Measurements from ENCODE around the gene MRPL23. TPM values are rescaled to one million over a fixed set of nuclear protein-coding genes. Genes with fewer than 3 reads are reported as not detected.

Gene MRPL23
- polyA plus RNA-seq, 1 donor (not counting 4 experiments of a cell fraction or from before 2014, with no cell fraction given): 68.2 TPM

DNA sequence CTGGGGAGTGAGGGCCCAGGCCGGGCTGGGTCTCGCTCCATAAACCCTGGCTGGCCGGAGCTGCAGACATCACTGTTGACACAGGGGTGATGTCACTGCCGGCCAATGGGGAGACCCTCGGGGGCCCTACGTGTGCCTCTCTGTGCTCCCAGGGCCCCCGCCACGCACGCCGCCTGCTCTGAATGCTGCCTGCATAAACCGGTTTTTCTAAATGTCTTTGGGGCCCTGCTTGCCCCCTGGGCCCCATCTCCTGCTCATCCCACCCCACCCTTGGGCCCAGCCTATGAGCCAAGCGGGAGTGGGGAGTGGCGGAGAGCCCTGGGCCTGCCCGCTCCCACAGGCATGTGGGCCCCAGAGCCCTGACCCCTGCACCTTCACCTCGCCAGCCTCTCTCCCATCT lies 42.8 kb downstream of the MRPL23 start:
- H3K9me1 ChIP-seq (ENCODE audit: control insufficient read depth, extremely low read depth, insufficient read depth, low read length): no peaks in the 10 kb centered on the region
- no peaks in the 10 kb centered on the region for H3K36me3 ChIP-seq (ENCODE audit: control insufficient read depth in 2 of 2, extremely low read depth in 1 of 2, insufficient read depth in 2 of 2, low read length in 2 of 2)
- H3K27me3 ChIP-seq (ENCODE audit: control insufficient read depth, extremely low read depth, insufficient read depth, low read length): no peaks in the 10 kb centered on the region
- no peak overlapping the region for H3K4me2 ChIP-seq (ENCODE audit: control insufficient read depth, extremely low read depth, insufficient read depth, low read depth, low read length)
- H3K4me1 ChIP-seq (ENCODE audit: control insufficient read depth, extremely low read depth, insufficient read depth, low read length): no peaks in the 10 kb centered on the region
- FAIRE-seq: no peak
- no peak for TF ChIP-seq CTCF (optimal IDR thresholded peaks at IDR 0.05 in 1 of 3, IDR thresholded peaks at IDR 0.05 in 1 of 3, conservative IDR thresholded peaks at IDR 0.05 in 1 of 3; ENCODE audit: extremely low read depth in 1 of 3, insufficient read depth in 2 of 3, low read length in 3 of 3)
- H3K9me3 ChIP-seq (ENCODE audit: control insufficient read depth, low read depth, low read length): no peaks in the 10 kb centered on the region
- DNase-seq (ENCODE audit: low read depth, low spot score): no peak
- no peaks in the 10 kb centered on the region for H4K20me1 ChIP-seq (ENCODE audit: control insufficient read depth, extremely low read depth, insufficient read depth, low read length)
- no peak overlapping the region for H3K9ac ChIP-seq (ENCODE audit: control insufficient read depth, extremely low read depth, insufficient read depth, low read length)
- no peaks in the 10 kb centered on the region for H3K79me2 ChIP-seq (ENCODE audit: control insufficient read depth, insufficient read depth, low read length)
- no peak overlapping the region for H2AFZ ChIP-seq (ENCODE audit: control insufficient read depth, low read length)
- dilution Hi-C loops (cut with MboI; ENCODE audit: extremely low pct_ligation_motif_present, low sequenced_read_pairs): no loop called here
- H3K4me3 ChIP-seq (ENCODE audit: control insufficient read depth in 2 of 3, extremely low read depth in 1 of 3, insufficient read depth in 2 of 3, low read depth in 1 of 3, low read length in 3 of 3): no peak overlapping the region
- H3K27ac ChIP-seq (ENCODE audit: control insufficient read depth, insufficient read depth, low read length): no peak overlapping the region

DNA sequence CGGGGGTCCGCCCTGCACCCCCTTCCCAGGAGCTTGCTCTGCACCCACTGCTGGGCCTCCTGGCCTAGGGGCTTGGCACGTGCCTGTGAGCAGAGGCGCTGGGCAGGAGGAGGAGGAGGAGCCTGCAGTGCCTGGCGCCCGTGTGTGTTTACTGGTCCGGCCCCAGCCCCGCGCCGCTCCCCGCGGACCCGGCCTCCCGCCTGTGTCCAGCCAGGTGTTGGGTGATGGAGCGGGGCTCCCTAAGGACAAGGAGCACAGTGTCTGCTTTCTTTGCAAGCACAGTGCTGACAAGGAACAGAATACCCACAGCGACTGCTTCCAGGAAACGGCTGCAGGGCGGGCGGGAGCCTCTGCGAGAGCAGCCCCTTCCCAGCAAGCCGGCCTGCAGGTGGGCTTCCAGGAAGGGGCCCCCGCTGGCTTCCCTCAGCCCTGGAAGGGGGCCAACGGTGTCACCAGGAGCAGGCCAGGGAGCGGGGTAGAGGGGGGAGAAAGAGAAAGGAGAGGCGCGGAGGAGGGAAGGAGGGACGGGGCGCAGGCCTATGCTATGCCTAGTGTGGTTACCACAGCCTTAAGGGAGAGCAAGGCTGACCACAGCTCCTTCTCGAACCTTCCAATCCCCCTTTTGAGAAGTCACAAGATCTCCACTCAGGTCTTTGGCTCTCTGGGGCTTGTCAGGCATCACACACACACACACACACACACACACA lies 43.9 kb downstream of the MRPL23 start:
- no peaks in the 10 kb centered on the region for H3K9me1 ChIP-seq (ENCODE audit: control insufficient read depth, extremely low read depth, insufficient read depth, low read length)
- DNase-seq (ENCODE audit: low read depth, low spot score) (no peak), FAIRE-seq (no peak)
- dilution Hi-C loops (cut with MboI; ENCODE audit: extremely low pct_ligation_motif_present, low sequenced_read_pairs): no loop called here
- H2AFZ ChIP-seq (ENCODE audit: control insufficient read depth, low read length): no peak overlapping the region
- no peak overlapping the region for H3K27ac ChIP-seq (ENCODE audit: control insufficient read depth, insufficient read depth, low read length)
- no peak overlapping the region for H3K9ac ChIP-seq (ENCODE audit: control insufficient read depth, extremely low read depth, insufficient read depth, low read length)
- no peaks in the 10 kb centered on the region for H3K4me1 ChIP-seq (ENCODE audit: control insufficient read depth, extremely low read depth, insufficient read depth, low read length)
- H3K9me3 ChIP-seq (ENCODE audit: control insufficient read depth, low read depth, low read length): no peaks in the 10 kb centered on the region
- TF ChIP-seq EZH2 (IDR thresholded peaks at IDR 0.05; ENCODE audit: low read length) (no peak), CTCF (optimal IDR thresholded peaks at IDR 0.05 in 1 of 3, IDR thresholded peaks at IDR 0.05 in 1 of 3, conservative IDR thresholded peaks at IDR 0.05 in 1 of 3; ENCODE audit: extremely low read depth in 1 of 3, insufficient read depth in 2 of 3, low read length in 3 of 3) (no peak)
- no peak overlapping the region for H3K4me2 ChIP-seq (ENCODE audit: control insufficient read depth, extremely low read depth, insufficient read depth, low read depth, low read length)
- H3K4me3 ChIP-seq (ENCODE audit: control insufficient read depth in 2 of 3, extremely low read depth in 1 of 3, insufficient read depth in 2 of 3, low read depth in 1 of 3, low read length in 3 of 3): no peak overlapping the region
- H3K36me3 ChIP-seq (ENCODE audit: control insufficient read depth in 2 of 2, extremely low read depth in 1 of 2, insufficient read depth in 2 of 2, low read length in 2 of 2): no peaks in the 10 kb centered on the region
- no peaks in the 10 kb centered on the region for H4K20me1 ChIP-seq (ENCODE audit: control insufficient read depth, extremely low read depth, insufficient read depth, low read length)
- no peaks in the 10 kb centered on the region for H3K79me2 ChIP-seq (ENCODE audit: control insufficient read depth, insufficient read depth, low read length)
- H3K27me3 ChIP-seq (ENCODE audit: control insufficient read depth, extremely low read depth, insufficient read depth, low read length): no peaks in the 10 kb centered on the region

All from keratinocyte (primary cell).